ENCODE results near the gene UBE3B. TPM values are rescaled to one million over a fixed set of nuclear protein-coding genes. Genes with fewer than 3 reads are reported as not detected.

Gene UBE3B
- total RNA-seq, 1 experiment from 2014 or later, result 38.6 TPM

GRCh38 chr12:109534456-109534855 is 57.0 kb downstream of the UBE3B start:
- Mint-ChIP-seq H3K9me3 (ENCODE audit: unreplicated experiment) (no peaks in the 10 kb centered on the region), H3K4me1 (ENCODE audit: insufficient read depth, unreplicated experiment) (no peaks in the 10 kb centered on the region), H3K27ac (ENCODE audit: low read depth, unreplicated experiment) (no peak overlapping the region), H3K36me3 (ENCODE audit: insufficient read depth, unreplicated experiment) (peaks cover 11% of the 10 kb centered on the region), H3K4me3 (ENCODE audit: unreplicated experiment) (no peak overlapping the region), H3K27me3 (ENCODE audit: insufficient read depth, unreplicated experiment) (no peaks in the 10 kb centered on the region)
- no TSS peak for BruUV-seq (replicated peaks)
- TF ChIP-seq, protein P1, sequence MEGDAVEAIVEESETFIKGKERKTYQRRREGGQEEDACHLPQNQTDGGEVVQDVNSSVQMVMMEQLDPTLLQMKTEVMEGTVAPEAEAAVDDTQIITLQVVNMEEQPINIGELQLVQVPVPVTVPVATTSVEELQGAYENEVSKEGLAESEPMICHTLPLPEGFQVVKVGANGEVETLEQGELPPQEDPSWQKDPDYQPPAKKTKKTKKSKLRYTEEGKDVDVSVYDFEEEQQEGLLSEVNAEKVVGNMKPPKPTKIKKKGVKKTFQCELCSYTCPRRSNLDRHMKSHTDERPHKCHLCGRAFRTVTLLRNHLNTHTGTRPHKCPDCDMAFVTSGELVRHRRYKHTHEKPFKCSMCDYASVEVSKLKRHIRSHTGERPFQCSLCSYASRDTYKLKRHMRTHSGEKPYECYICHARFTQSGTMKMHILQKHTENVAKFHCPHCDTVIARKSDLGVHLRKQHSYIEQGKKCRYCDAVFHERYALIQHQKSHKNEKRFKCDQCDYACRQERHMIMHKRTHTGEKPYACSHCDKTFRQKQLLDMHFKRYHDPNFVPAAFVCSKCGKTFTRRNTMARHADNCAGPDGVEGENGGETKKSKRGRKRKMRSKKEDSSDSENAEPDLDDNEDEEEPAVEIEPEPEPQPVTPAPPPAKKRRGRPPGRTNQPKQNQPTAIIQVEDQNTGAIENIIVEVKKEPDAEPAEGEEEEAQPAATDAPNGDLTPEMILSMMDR (IDR thresholded peaks at IDR 0.05; ENCODE audit: unreplicated experiment), result no peak
- intact Hi-C loops (cut with micrococcal nuclease), result no loop called here
- DNase-seq (ENCODE audit: unreplicated experiment), result no peak
- CTCF ChIA-PET, result interaction anchor here (0.6 to 1.2 kb wide), 2 partner anchors 17 to 148 kb away, joined by 3 to 4 read pairs; no protein-coding TSS in a partner anchor
- POLR2A ChIA-PET, result no interaction called here

- intact Hi-C loops (cut with micrococcal nuclease), result no loop called here
- ChIA-PET CTCF (interaction anchor here (0.6 to 1.2 kb wide), 2 partner anchors 18 to 785 kb away, joined by 3 to 4 read pairs; no protein-coding TSS in a partner anchor), POLR2A (no interaction called here)
- Mint-ChIP-seq H3K27ac (ENCODE audit: low read depth, unreplicated experiment) (no peak overlapping the region), H3K4me3 (ENCODE audit: unreplicated experiment) (no peak overlapping the region), H3K27me3 (ENCODE audit: insufficient read depth, unreplicated experiment) (no peaks in the 10 kb centered on the region), H3K4me1 (ENCODE audit: insufficient read depth, unreplicated experiment) (no peaks in the 10 kb centered on the region), H3K36me3 (ENCODE audit: insufficient read depth, unreplicated experiment) (peaks cover 11% of the 10 kb centered on the region), H3K9me3 (ENCODE audit: unreplicated experiment) (no peaks in the 10 kb centered on the region)
- TF ChIP-seq, protein P1 (IDR thresholded peaks at IDR 0.05; ENCODE audit: unreplicated experiment), result no peak
- BruUV-seq (replicated peaks), result no TSS peak
- DNase-seq (ENCODE audit: unreplicated experiment), result no peak
Observed at GRCh38 chr12:109535231-109535862, 57.9 kb downstream of the UBE3B start.

DNA sequence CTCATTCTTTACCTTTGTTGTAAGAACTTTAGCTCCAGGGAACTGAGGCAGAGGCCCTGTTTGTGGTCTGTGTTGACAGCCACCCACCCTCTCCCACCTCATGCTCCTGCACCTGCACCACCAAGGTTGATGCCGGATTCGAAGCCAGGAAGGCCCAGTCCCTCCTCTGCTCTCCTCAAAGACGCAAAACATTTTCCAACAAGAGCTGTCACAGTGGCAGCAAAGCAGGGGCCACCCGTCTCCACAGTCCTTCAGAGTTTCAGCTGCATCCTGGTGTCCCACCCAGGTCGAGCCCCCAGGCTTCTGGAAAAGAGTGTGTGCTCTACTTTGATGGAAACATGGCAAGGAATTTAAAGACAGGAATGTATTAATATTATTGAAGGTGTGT is 58.4 kb downstream of the UBE3B start:
- intact Hi-C loops (cut with micrococcal nuclease), result no loop called here
- POLR2A ChIA-PET, result no interaction called here
- no TSS peak for BruUV-seq (replicated peaks)

GRCh38 chr12:109537136-109537535 is 59.7 kb downstream of the UBE3B start:
- POLR2A ChIA-PET, result interaction anchor here (0.6 kb wide), 2 partner anchors 74 to 76 kb away, joined by 3 to 4 read pairs; no protein-coding TSS in a partner anchor
- Mint-ChIP-seq H3K27me3 (ENCODE audit: insufficient read depth, unreplicated experiment) (no peaks in the 10 kb centered on the region), H3K9me3 (ENCODE audit: unreplicated experiment) (no peaks in the 10 kb centered on the region), H3K4me1 (ENCODE audit: insufficient read depth, unreplicated experiment) (peaks cover 5% of the 10 kb centered on the region), H3K27ac (ENCODE audit: low read depth, unreplicated experiment) (no peak overlapping the region), H3K36me3 (ENCODE audit: insufficient read depth, unreplicated experiment) (no peaks in the 10 kb centered on the region), H3K4me3 (ENCODE audit: unreplicated experiment) (no peak overlapping the region)
- TF ChIP-seq, protein P1 (IDR thresholded peaks at IDR 0.05; ENCODE audit: unreplicated experiment), result no peak
- no peak for DNase-seq (ENCODE audit: unreplicated experiment)
- no TSS peak for BruUV-seq (replicated peaks)
- CTCF ChIA-PET, result interaction anchor here (1.8 kb wide), 1 partner anchor 17 kb away, joined by 5 read pairs; no protein-coding TSS in a partner anchor
- intact Hi-C loops (cut with micrococcal nuclease), result no loop called here

More for the DNA sequence above, 58.4 kb downstream of the UBE3B start:
- CTCF ChIA-PET, result interaction anchor here (0.6 to 1.2 kb wide), 2 partner anchors 18 to 785 kb away, joined by 3 to 4 read pairs; no protein-coding TSS in a partner anchor
- no peak for DNase-seq (ENCODE audit: unreplicated experiment)
- no peaks in the 10 kb centered on the region for H3K27me3 Mint-ChIP-seq (ENCODE audit: insufficient read depth, unreplicated experiment)
- no peaks in the 10 kb centered on the region for H3K4me1 Mint-ChIP-seq (ENCODE audit: insufficient read depth, unreplicated experiment)
- TF ChIP-seq, protein P1 (IDR thresholded peaks at IDR 0.05; ENCODE audit: unreplicated experiment), result no peak
- H3K27ac Mint-ChIP-seq (ENCODE audit: low read depth, unreplicated experiment), result no peak overlapping the region
- H3K9me3 Mint-ChIP-seq (ENCODE audit: unreplicated experiment), result no peaks in the 10 kb centered on the region
- no peak overlapping the region for H3K4me3 Mint-ChIP-seq (ENCODE audit: unreplicated experiment)
- H3K36me3 Mint-ChIP-seq (ENCODE audit: insufficient read depth, unreplicated experiment), result peaks cover 6% of the 10 kb centered on the region

Data from MCF 10A (cell line).